ENCODE data around the gene UNCX.

Gene UNCX

GRCh38 chr7:1244700-1245523 lies 12.2 kb downstream of the UNCX start:
- no peak for DNase-seq

- DNase-seq, result no peak
These were observed 12.9 kb downstream of the UNCX start for GRCh38 chr7:1245524-1246050.

- DNase-seq, result no peak
These were observed 13.6 kb downstream of the UNCX start for GRCh38 chr7:1246160-1246870.

- no peak for DNase-seq
These were observed 14.3 kb downstream of the UNCX start for GRCh38 chr7:1246871-1247526.

- no peak for DNase-seq
These were observed 14.9 kb downstream of the UNCX start for GRCh38 chr7:1247527-1248041.

GRCh38 chr7:1248143-1248915 lies 15.7 kb downstream of the UNCX start:
- DNase-seq, result no peak

GRCh38 chr7:1248916-1249581 lies 16.4 kb downstream of the UNCX start:
- DNase-seq, result no peak

GRCh38 chr7:1249731-1250130 lies 17.1 kb downstream of the UNCX start:
- DNase-seq, result no peak

- no peak for DNase-seq
These were observed 18.2 kb downstream of the UNCX start for GRCh38 chr7:1250901-1251300.

GRCh38 chr7:1251796-1252539 lies 19.3 kb downstream of the UNCX start:
- no peak for DNase-seq

GRCh38 chr7:1252540-1253090 lies 19.9 kb downstream of the UNCX start:
- no peak for DNase-seq

GRCh38 chr7:1253681-1254181 lies 21.1 kb downstream of the UNCX start:
- DNase-seq, result no peak

GRCh38 chr7:1254281-1255079 lies 21.8 kb downstream of the UNCX start:
- no peak for DNase-seq

- DNase-seq, result no peak
These were observed 22.6 kb downstream of the UNCX start for GRCh38 chr7:1255080-1255816.

- no peak for DNase-seq
These were observed 23.2 kb downstream of the UNCX start for GRCh38 chr7:1255817-1256340.

GRCh38 chr7:1256621-1257020 lies 23.9 kb downstream of the UNCX start:
- no peak for DNase-seq

- DNase-seq, result no peak
These were observed 24.5 kb downstream of the UNCX start for GRCh38 chr7:1257221-1257620.

- no peak for DNase-seq
These were observed 25.2 kb downstream of the UNCX start for GRCh38 chr7:1257863-1258262.
